GM12892 (cell line): Measurements from ENCODE around the gene SCIN.

Experiments used
- POLR2A ChIP-seq: IDR thresholded peaks from 2 replicates; pipeline ENCODE4 v1.6.1; 2011; ENCODE audit warnings: low read depth, low read length, control low read depth
- POLR2AphosphoS5 ChIP-seq: IDR thresholded peaks from 2 replicates; pipeline ENCODE4 v1.6.1; 2011; ENCODE audit warnings: low read depth, low read length, control low read depth

DNA sequence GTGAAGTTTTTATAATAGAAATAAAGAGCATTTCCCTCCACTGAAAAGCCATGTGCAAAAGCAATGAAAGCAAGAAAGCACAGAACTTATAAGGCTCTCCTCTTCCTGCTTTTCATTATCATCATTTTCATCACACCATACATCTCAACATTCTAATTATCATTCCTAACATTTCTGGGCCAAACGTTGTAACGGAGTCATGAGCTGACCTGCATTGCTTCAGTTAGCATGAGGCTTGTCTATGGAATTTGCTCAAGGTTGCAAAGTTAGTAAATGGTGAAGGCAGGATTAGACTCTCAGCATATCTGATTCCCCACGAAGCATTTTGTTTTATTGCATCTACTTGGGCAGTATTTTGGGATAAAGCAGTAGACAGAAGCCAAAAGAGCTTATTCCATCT lies 11.4 kb downstream of the SCIN start:
- TF ChIP-seq POLR2A (no peak), POLR2AphosphoS5 (no peak)
